Activated CD8-positive, alpha-beta memory T cell treated with anti-CD3 and anti-CD28 coated beads for 36 hours (primary cell): ENCODE data around the gene BOLA2B. TPM values are rescaled to one million over a fixed set of nuclear protein-coding genes. Genes with fewer than 3 reads are reported as not detected.
"Not testable (repeated sequence)": the region's sequence is repeated elsewhere in the genome, so short reads cannot be mapped to it uniquely, and the experiment has no call there.

Source experiments
- CTCF ChIA-PET: fragments of 350-600 bp; sonication (Branson Sonifier 250); formaldehyde crosslinking; loops from one replicate; lab custom pipeline; 2021; ENCODE audit warnings: antibody characterized with exemption; lab: Charles Lee
- POLR2A ChIA-PET: fragments of 350-600 bp; sonication (Branson Sonifier 250); formaldehyde crosslinking; loops from one replicate; lab custom pipeline; 2021; ENCODE audit warnings: antibody characterized with exemption; lab: Charles Lee
- total RNA-seq, 2 experiments: library from RNA; stranded (reverse); gene quantifications; one replicate each; pipeline ENCODE4 v1.2.3, GENCODE V29; 2021

BOLA2B gene
- 100 to 1,000 TPM; 266 to 297 TPM for total RNA-seq

GRCh38 chr16:30193615-30194014, at the start of gene BOLA2B, which contains the start of gene SLX1A:
BOLA2B (minus strand) TSS chr16:30193666; CDS start chr16:30193595, 71 bp downstream.
SLX1A (plus strand) TSS chr16:30193875; CDS start chr16:30194085, 210 bp downstream.
- POLR2A ChIA-PET, CTCF ChIA-PET: not testable (repeated sequence)

- CTCF ChIA-PET, POLR2A ChIA-PET: not testable (repeated sequence)
Measured at GRCh38 chr16:30217082-30217481, 23.6 kb upstream of the BOLA2B start.

GRCh38 chr16:30211414-30211813, 17.9 kb upstream of the BOLA2B start:
- CTCF ChIA-PET, POLR2A ChIA-PET: not testable (repeated sequence)

GRCh38 chr16:30209032-30209431, 15.6 kb upstream of the BOLA2B start:
- CTCF ChIA-PET, POLR2A ChIA-PET: not testable (repeated sequence)

- POLR2A ChIA-PET, CTCF ChIA-PET: not testable (repeated sequence)
Measured at GRCh38 chr16:30207063-30207704, 13.7 kb upstream of the BOLA2B start.

- CTCF ChIA-PET, POLR2A ChIA-PET: not testable (repeated sequence)
Measured at GRCh38 chr16:30206252-30206651, 12.8 kb upstream of the BOLA2B start.

GRCh38 chr16:30205541-30206236, 12.2 kb upstream of the BOLA2B start:
- POLR2A ChIA-PET, CTCF ChIA-PET: not testable (repeated sequence)

GRCh38 chr16:30199608-30200343, 6.3 kb upstream of the BOLA2B start:
- CTCF ChIA-PET, POLR2A ChIA-PET: not testable (repeated sequence)

GRCh38 chr16:30199049-30199448, 5.6 kb upstream of the BOLA2B start, which contains the start of gene SULT1A3:
SULT1A3 (plus strand) TSS chr16:30199255; CDS start chr16:30200729, 1,474 bp downstream.
- CTCF ChIA-PET = not testable (repeated sequence)

GRCh38 chr16:30197001-30197400, 3.5 kb upstream of the BOLA2B start:
- POLR2A ChIA-PET = not testable (repeated sequence)

More at GRCh38 chr16:30199049-30199448, 5.6 kb upstream of the BOLA2B start, which contains the start of gene SULT1A3:
- POLR2A ChIA-PET = not testable (repeated sequence)

GRCh38 chr16:30194172-30194925, 883 bp upstream of the BOLA2B start:
- POLR2A ChIA-PET, CTCF ChIA-PET: not testable (repeated sequence)

More at GRCh38 chr16:30197001-30197400, 3.5 kb upstream of the BOLA2B start:
- CTCF ChIA-PET = not testable (repeated sequence)

GRCh38 chr16:30193098-30193497, 368 bp downstream of the BOLA2B start:
- CTCF ChIA-PET, POLR2A ChIA-PET: not testable (repeated sequence)

GRCh38 chr16:30191158-30191557, 2.3 kb downstream of the BOLA2B start:
- POLR2A ChIA-PET, CTCF ChIA-PET: not testable (repeated sequence)

GRCh38 chr16:30187971-30188561, 5.4 kb downstream of the BOLA2B start:
- ChIA-PET CTCF (interaction anchor here (0.6 to 2.3 kb wide), 5 partner anchors 35 to 221 kb away, joined by 3 to 6 read pairs (median 3); partner anchors contain the start of genes ALDOA and MAPK3), POLR2A (interaction anchor here (5.7 kb wide), 1 partner anchor 95 kb away, joined by 38 read pairs; the partner anchor contains the start of gene TBX6)

- POLR2A ChIA-PET = interaction anchor here (5.7 kb wide), 1 partner anchor 95 kb away, joined by 38 read pairs; the partner anchor contains the start of gene TBX6
Measured at GRCh38 chr16:30187556-30187865, 6.0 kb downstream of the BOLA2B start.

GRCh38 chr16:30186782-30187555, 6.5 kb downstream of the BOLA2B start:
- ChIA-PET CTCF (interaction anchor here (0.8 to 6.3 kb wide), 6 partner anchors 34 to 507 kb away, joined by 3 to 41 read pairs (median 3); partner anchors contain the start of genes ALDOA, MAPK3 and TBX6), POLR2A (interaction anchor here (5.7 kb wide), 1 partner anchor 94 kb away, joined by 38 read pairs; the partner anchor contains the start of gene TBX6)

More at GRCh38 chr16:30187556-30187865, 6.0 kb downstream of the BOLA2B start:
- CTCF ChIA-PET = interaction anchor here (0.8 to 6.3 kb wide), 5 partner anchors 35 to 222 kb away, joined by 3 to 41 read pairs (median 3); partner anchors contain the start of genes ALDOA, MAPK3 and TBX6

GRCh38 chr16:30186444-30186781, 7.1 kb downstream of the BOLA2B start:
- POLR2A ChIA-PET = interaction anchor here (0.9 to 5.7 kb wide), 5 partner anchors 63 to 285 kb away, joined by 3 to 38 read pairs (median 3); partner anchors contain the start of genes ITGAL and TBX6
- CTCF ChIA-PET = interaction anchor here (0.8 to 6.3 kb wide), 5 partner anchors 43 to 507 kb away, joined by 3 to 41 read pairs (median 6); partner anchors contain the start of genes MAPK3 and TBX6
